Measurements from ENCODE around the gene HIPK2.

HIPK2 gene

GRCh38 chr7:139655305-139655704 is 122.5 kb downstream of the HIPK2 start:
- DNase-seq (ENCODE audit: low read depth in 2 of 2, low spot score in 1 of 2), result no peak

GRCh38 chr7:139654276-139655181 is 123.3 kb downstream of the HIPK2 start:
- no peak for DNase-seq (ENCODE audit: low read depth in 2 of 2, low spot score in 1 of 2)

- no peak for DNase-seq (ENCODE audit: low read depth in 2 of 2, low spot score in 1 of 2)
These were observed 125.9 kb downstream of the HIPK2 start for GRCh38 chr7:139651914-139652313.

GRCh38 chr7:139651308-139651707 is 126.5 kb downstream of the HIPK2 start:
- DNase-seq (ENCODE audit: low read depth in 2 of 2, low spot score in 1 of 2), result no peak

- no peak for DNase-seq (ENCODE audit: low read depth in 2 of 2, low spot score in 1 of 2)
These were observed 127.2 kb downstream of the HIPK2 start for GRCh38 chr7:139650429-139651100.

GRCh38 chr7:139648941-139649425 is 128.8 kb downstream of the HIPK2 start:
- DNase-seq (ENCODE audit: low read depth in 2 of 2, low spot score in 1 of 2), result no peak

GRCh38 chr7:139648391-139648861 is 129.4 kb downstream of the HIPK2 start:
- no peak for DNase-seq (ENCODE audit: low read depth in 2 of 2, low spot score in 1 of 2)

- no peak for DNase-seq (ENCODE audit: low read depth in 2 of 2, low spot score in 1 of 2)
These were observed 129.9 kb downstream of the HIPK2 start for GRCh38 chr7:139647814-139648390.

GRCh38 chr7:139647085-139647484 is 130.7 kb downstream of the HIPK2 start:
- DNase-seq (ENCODE audit: low read depth in 2 of 2, low spot score in 1 of 2), result no peak

- DNase-seq (ENCODE audit: low read depth in 2 of 2, low spot score in 1 of 2), result no peak
These were observed 131.2 kb downstream of the HIPK2 start for GRCh38 chr7:139646566-139646965.

- DNase-seq (ENCODE audit: low read depth in 2 of 2, low spot score in 1 of 2), result peak; percentile 64 to 76
These were observed 131.9 kb downstream of the HIPK2 start for GRCh38 chr7:139645572-139646523.

- DNase-seq (ENCODE audit: low read depth in 2 of 2, low spot score in 1 of 2), result no peak
These were observed 133.7 kb downstream of the HIPK2 start for GRCh38 chr7:139643951-139644585.

GRCh38 chr7:139642283-139642682 is 135.5 kb downstream of the HIPK2 start:
- DNase-seq (ENCODE audit: low read depth in 2 of 2, low spot score in 1 of 2), result no peak

- no peak for DNase-seq (ENCODE audit: low read depth in 2 of 2, low spot score in 1 of 2)
These were observed 136.3 kb downstream of the HIPK2 start for GRCh38 chr7:139641337-139641992.

- no peak for DNase-seq (ENCODE audit: low read depth in 2 of 2, low spot score in 1 of 2)
These were observed 137.1 kb downstream of the HIPK2 start for GRCh38 chr7:139640681-139641080.

- no peak for DNase-seq (ENCODE audit: low read depth in 2 of 2, low spot score in 1 of 2)
These were observed 138.2 kb downstream of the HIPK2 start for GRCh38 chr7:139639563-139639962.

- DNase-seq (ENCODE audit: low read depth in 2 of 2, low spot score in 1 of 2), result peak; percentile 14 to 39
These were observed 142.1 kb downstream of the HIPK2 start for GRCh38 chr7:139635526-139636302.

GRCh38 chr7:139634087-139634486 is 143.7 kb downstream of the HIPK2 start:
- DNase-seq (ENCODE audit: low read depth in 2 of 2, low spot score in 1 of 2), result no peak

GRCh38 chr7:139631520-139632031 is 146.2 kb downstream of the HIPK2 start:
- no peak for DNase-seq (ENCODE audit: low read depth in 2 of 2, low spot score in 1 of 2)

Measured in stimulated activated CD8-positive, alpha-beta memory T cell treated with anti-CD3 and anti-CD28 coated beads, Interleukin-4, amount 100 ng/mL, for 1 hour (primary cell).